HL-60 (cell line): ENCODE results near the gene SLC49A3.

ENCODE experiments used
- CTCF ChIP-seq: IDR thresholded peaks from one replicate; pipeline ENCODE4 v1.5.1; 2011; ENCODE audit warnings: low read length, control low read depth, inconsistent platforms; ENCODE audit not compliant: insufficient read depth
- POLR2AphosphoS5 ChIP-seq: IDR thresholded peaks from 2 replicates; pipeline ENCODE4 v1.6.1; 2012; ENCODE audit warnings: low read depth
- SPI1 ChIP-seq: IDR thresholded peaks from 2 replicates; pipeline ENCODE4 v1.6.1; 2012; ENCODE audit warnings: low read depth, mild to moderate bottlenecking, borderline replicate concordance

DNA sequence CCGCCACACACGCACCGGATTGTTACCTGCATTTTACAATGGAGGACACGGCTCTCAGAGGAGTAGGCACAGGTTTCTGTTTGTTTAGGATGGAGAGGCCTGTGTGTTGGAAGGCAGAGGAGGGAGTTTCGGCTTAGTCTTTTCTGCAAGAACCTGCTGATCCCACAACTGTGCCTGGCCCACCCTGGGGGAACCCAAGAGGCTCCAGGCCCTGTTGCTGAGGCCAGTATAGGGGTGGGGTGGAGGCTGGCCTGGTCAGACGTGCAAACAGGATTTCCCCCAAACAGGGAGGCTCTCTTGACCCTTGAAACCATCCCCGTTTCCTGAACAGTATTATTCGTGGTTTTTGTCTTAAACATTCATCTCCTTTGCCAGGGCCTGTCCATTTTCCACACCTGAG, 772 bp upstream of the SLC49A3 start:
- TF ChIP-seq CTCF = no peak
- TF ChIP-seq POLR2AphosphoS5 = no peak
- no peak for TF ChIP-seq SPI1
